Fibroblast of lung (primary cell): ENCODE measurements around the gene TRIM74.
"Not testable (repeated sequence)": the region's sequence is repeated elsewhere in the genome, so short reads cannot be mapped to it uniquely, and the experiment has no call there.

Experiments used
- EZH2 ChIP-seq: IDR thresholded peaks from 2 replicates; pipeline ENCODE4 v1.5.1; 2012; ENCODE audit warnings: low read length, control low read depth, mild to moderate bottlenecking; ENCODE audit errors: missing control alignments
- TF ChIP-seq, protein P1 (sequence below), 2 donors: IDR thresholded peaks in 1 of 2; conservative IDR thresholded peaks in 1 of 2; 1 replicate in 1 of 2; 2 replicates in 1 of 2; pipeline ENCODE4 v1.5.1; 2011 to 2012; ENCODE audit warnings: low read length in 2 of 2, control low read depth in 1 of 2, inconsistent platforms in 1 of 2, low read depth in 1 of 2, mild to moderate bottlenecking in 1 of 2

GRCh38 chr7:73006491-73006890 is 37.2 kb upstream of the TRIM74 start:
- TF ChIP-seq EZH2, result not testable (repeated sequence)
- TF ChIP-seq, protein P1, sequence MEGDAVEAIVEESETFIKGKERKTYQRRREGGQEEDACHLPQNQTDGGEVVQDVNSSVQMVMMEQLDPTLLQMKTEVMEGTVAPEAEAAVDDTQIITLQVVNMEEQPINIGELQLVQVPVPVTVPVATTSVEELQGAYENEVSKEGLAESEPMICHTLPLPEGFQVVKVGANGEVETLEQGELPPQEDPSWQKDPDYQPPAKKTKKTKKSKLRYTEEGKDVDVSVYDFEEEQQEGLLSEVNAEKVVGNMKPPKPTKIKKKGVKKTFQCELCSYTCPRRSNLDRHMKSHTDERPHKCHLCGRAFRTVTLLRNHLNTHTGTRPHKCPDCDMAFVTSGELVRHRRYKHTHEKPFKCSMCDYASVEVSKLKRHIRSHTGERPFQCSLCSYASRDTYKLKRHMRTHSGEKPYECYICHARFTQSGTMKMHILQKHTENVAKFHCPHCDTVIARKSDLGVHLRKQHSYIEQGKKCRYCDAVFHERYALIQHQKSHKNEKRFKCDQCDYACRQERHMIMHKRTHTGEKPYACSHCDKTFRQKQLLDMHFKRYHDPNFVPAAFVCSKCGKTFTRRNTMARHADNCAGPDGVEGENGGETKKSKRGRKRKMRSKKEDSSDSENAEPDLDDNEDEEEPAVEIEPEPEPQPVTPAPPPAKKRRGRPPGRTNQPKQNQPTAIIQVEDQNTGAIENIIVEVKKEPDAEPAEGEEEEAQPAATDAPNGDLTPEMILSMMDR (conservative IDR thresholded peaks at IDR 0.05 in 1 of 2, IDR thresholded peaks at IDR 0.05 in 1 of 2; ENCODE audit: low read depth in 1 of 2, low read length in 2 of 2), result not testable (repeated sequence)
